Mammary epithelial cell (primary cell): ENCODE results near the gene TRPC3.

Source experiments
- EZH2 ChIP-seq: IDR thresholded peaks from 2 replicates; pipeline ENCODE4 v1.6.1; 2012; ENCODE audit warnings: low read length, inconsistent platforms, borderline replicate concordance
- TF ChIP-seq, protein P1 (sequence below), 2 donors: IDR thresholded peaks in 1 of 2; conservative IDR thresholded peaks in 1 of 2; 2 replicates each; pipeline ENCODE4 v1.5.1; 2011 to 2012; ENCODE audit warnings: inconsistent platforms in 2 of 2, low read length in 2 of 2, mild to moderate bottlenecking in 2 of 2, control low read depth in 1 of 2, low read depth in 1 of 2; ENCODE audit not compliant: insufficient read depth in 1 of 2; ENCODE audit errors: extremely low read depth in 1 of 2

DNA sequence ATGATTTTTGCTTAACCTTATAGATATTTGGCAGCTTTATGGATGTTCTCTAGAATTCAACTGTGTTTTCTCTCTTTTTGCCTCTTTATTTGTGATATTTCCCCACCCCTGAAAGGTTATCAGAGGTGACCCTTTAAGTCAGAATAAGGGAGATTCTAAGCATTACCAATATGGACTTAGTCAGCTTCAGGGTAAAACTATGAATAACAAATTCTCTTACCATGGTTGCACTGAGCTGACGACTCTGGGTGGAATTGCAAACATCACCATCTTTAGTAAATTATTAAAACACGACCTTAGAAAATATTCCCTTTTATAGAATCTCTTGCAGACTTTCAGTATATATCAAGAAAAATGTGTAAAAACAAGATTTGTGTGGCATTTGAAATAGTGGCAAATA lies 21.6 kb downstream of the TRPC3 start:
- TF ChIP-seq, protein P1, sequence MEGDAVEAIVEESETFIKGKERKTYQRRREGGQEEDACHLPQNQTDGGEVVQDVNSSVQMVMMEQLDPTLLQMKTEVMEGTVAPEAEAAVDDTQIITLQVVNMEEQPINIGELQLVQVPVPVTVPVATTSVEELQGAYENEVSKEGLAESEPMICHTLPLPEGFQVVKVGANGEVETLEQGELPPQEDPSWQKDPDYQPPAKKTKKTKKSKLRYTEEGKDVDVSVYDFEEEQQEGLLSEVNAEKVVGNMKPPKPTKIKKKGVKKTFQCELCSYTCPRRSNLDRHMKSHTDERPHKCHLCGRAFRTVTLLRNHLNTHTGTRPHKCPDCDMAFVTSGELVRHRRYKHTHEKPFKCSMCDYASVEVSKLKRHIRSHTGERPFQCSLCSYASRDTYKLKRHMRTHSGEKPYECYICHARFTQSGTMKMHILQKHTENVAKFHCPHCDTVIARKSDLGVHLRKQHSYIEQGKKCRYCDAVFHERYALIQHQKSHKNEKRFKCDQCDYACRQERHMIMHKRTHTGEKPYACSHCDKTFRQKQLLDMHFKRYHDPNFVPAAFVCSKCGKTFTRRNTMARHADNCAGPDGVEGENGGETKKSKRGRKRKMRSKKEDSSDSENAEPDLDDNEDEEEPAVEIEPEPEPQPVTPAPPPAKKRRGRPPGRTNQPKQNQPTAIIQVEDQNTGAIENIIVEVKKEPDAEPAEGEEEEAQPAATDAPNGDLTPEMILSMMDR (conservative IDR thresholded peaks at IDR 0.05 in 1 of 2, IDR thresholded peaks at IDR 0.05 in 1 of 2; ENCODE audit: extremely low read depth in 1 of 2, insufficient read depth in 1 of 2, low read depth in 1 of 2, low read length in 2 of 2) = no peak
- no peak for TF ChIP-seq EZH2
